HEK293 (cell line): ENCODE measurements around the gene ZFP36L1.

Experiments used
- CTCF ChIA-PET: fragments of 350-600 bp; formaldehyde crosslinking; extraction: SDS; loops from one replicate; lab custom pipeline; 2021; ENCODE audit warnings: antibody characterized with exemption; lab: Yijun Ruan, JAX
- POLR2A ChIA-PET: fragments of 300-600 bp; formaldehyde crosslinking; extraction: SDS; loops from one replicate; lab custom pipeline; 2020; ENCODE audit warnings: antibody characterized with exemption, inconsistent platforms; lab: Yijun Ruan, JAX
- H3K27ac ChIP-seq: fragments of 200-500 bp; sonication (Bioruptor generic); 2 replicates; pipeline ENCODE4 v1.5.1; 2014; ENCODE audit warnings: low read depth, low read length, control low read depth, inconsistent platforms; ENCODE audit errors: extremely low read depth
- H3K36me3 ChIP-seq, 2 experiments: fragments of 200-500 bp in 1 of 2; sonication (Bioruptor generic) in 1 of 2; 1 replicate in 1 of 2; 2 replicates in 1 of 2; pipeline ENCODE4 v1.5.1; 2014 to 2017; ENCODE audit warnings: inconsistent platforms in 2 of 2, low read length in 2 of 2; ENCODE audit not compliant: control insufficient read depth in 2 of 2, insufficient read depth in 1 of 2
- H3K4me1 ChIP-seq: fragments of 200-500 bp; sonication (Bioruptor generic); 2 replicates; pipeline ENCODE4 v1.5.1; 2014; ENCODE audit warnings: mild to moderate bottlenecking, low read length, inconsistent platforms; ENCODE audit not compliant: control insufficient read depth, insufficient read depth
- H3K4me3 ChIP-seq: 2 replicates; pipeline ENCODE4 v1.5.1; 2011; ENCODE audit warnings: low read depth, mild to moderate bottlenecking, control low read depth, low read length, moderate library complexity
- H3K9me3 ChIP-seq: fragments of 200-500 bp; sonication (Bioruptor generic); 2 replicates; pipeline ENCODE4 v1.5.1; 2014; ENCODE audit warnings: low read depth, low read length, inconsistent platforms; ENCODE audit not compliant: control insufficient read depth, insufficient read depth
- HOXC10 ChIP-seq: sonication (generic); formaldehyde crosslinking; IDR thresholded peaks from 2 replicates; pipeline ENCODE4 v1.8.1; 2023; ENCODE audit warnings: mild to moderate bottlenecking, missing genetic modification reagents
- PRDM4 ChIP-seq: fragments of 450-650 bp; formaldehyde crosslinking; IDR thresholded peaks from 2 replicates; pipeline ENCODE4 v1.5.1; 2017; ENCODE audit warnings: missing biosample characterization, missing genetic modification characterization
- ZFHX2 ChIP-seq: fragments of 450-650 bp; formaldehyde crosslinking; conservative IDR thresholded peaks from 2 replicates; pipeline ENCODE4 v1.5.1; 2016; ENCODE audit warnings: missing biosample characterization, missing genetic modification characterization
- ZFP37 ChIP-seq: fragments of 450-650 bp; formaldehyde crosslinking; IDR thresholded peaks from 2 replicates; pipeline ENCODE4 v1.5.1; 2016; ENCODE audit warnings: missing biosample characterization, missing genetic modification characterization
- ZIC2 ChIP-seq: fragments of 450-650 bp; formaldehyde crosslinking; IDR thresholded peaks from 2 replicates; pipeline ENCODE4 v1.5.1; 2016; ENCODE audit warnings: missing biosample characterization, missing genetic modification characterization
- ZNF146 ChIP-seq: fragments of 450-650 bp; formaldehyde crosslinking; IDR thresholded peaks from 2 replicates; pipeline ENCODE4 v1.5.1; 2016; ENCODE audit warnings: missing biosample characterization, missing genetic modification characterization
- ZNF174 ChIP-seq: fragments of 450-650 bp; formaldehyde crosslinking; IDR thresholded peaks from 2 replicates; pipeline ENCODE4 v1.5.0; 2017; ENCODE audit warnings: missing biosample characterization, mild to moderate bottlenecking, missing genetic modification characterization
- ZNF184 ChIP-seq: fragments of 450-650 bp; IDR thresholded peaks from 2 replicates; pipeline ENCODE4 v1.5.1; 2018; ENCODE audit warnings: missing biosample characterization, mild to moderate bottlenecking, missing genetic modification characterization
- ZNF2 ChIP-seq: fragments of 450-650 bp; formaldehyde crosslinking; IDR thresholded peaks from 2 replicates; pipeline ENCODE4 v1.5.1; 2016; ENCODE audit warnings: missing biosample characterization, missing genetic modification characterization
- ZNF211 ChIP-seq: fragments of 450-650 bp; formaldehyde crosslinking; IDR thresholded peaks from 2 replicates; pipeline ENCODE4 v1.5.1; 2016; ENCODE audit warnings: low read depth, missing biosample characterization, missing genetic modification characterization
- ZNF362 ChIP-seq: fragments of 450-650 bp; formaldehyde crosslinking; IDR thresholded peaks from 2 replicates; pipeline ENCODE4 v1.5.1; 2016; ENCODE audit warnings: missing biosample characterization, missing genetic modification characterization
- ZNF518A ChIP-seq: fragments of 450-650 bp; formaldehyde crosslinking; conservative IDR thresholded peaks from 2 replicates; pipeline ENCODE4 v1.5.1; 2016; ENCODE audit warnings: low read depth, missing biosample characterization, missing genetic modification characterization
- ZNF561 ChIP-seq: fragments of 450-650 bp; IDR thresholded peaks from 2 replicates; pipeline ENCODE4 v1.5.1; 2018; ENCODE audit warnings: missing biosample characterization, missing genetic modification characterization, borderline replicate concordance
- ZNF596 ChIP-seq: fragments of 450-650 bp; IDR thresholded peaks from 2 replicates; pipeline ENCODE4 v1.5.0; 2018; ENCODE audit warnings: missing biosample characterization, mild to moderate bottlenecking, missing genetic modification characterization, moderate library complexity
- ZNF654 ChIP-seq: fragments of 450-650 bp; formaldehyde crosslinking; IDR thresholded peaks from 2 replicates; pipeline ENCODE4 v1.5.1; 2016; ENCODE audit warnings: low read depth, missing biosample characterization, missing genetic modification characterization
- ZNF660 ChIP-seq: fragments of 450-650 bp; IDR thresholded peaks from 2 replicates; pipeline ENCODE4 v1.5.1; 2018; ENCODE audit warnings: missing biosample characterization, mild to moderate bottlenecking, missing genetic modification characterization
- ZNF677 ChIP-seq: fragments of 450-650 bp; IDR thresholded peaks from 2 replicates; pipeline ENCODE4 v1.5.0; 2018; ENCODE audit warnings: missing biosample characterization, mild to moderate bottlenecking, missing genetic modification characterization, moderate library complexity
- ZSCAN30 ChIP-seq: fragments of 450-650 bp; IDR thresholded peaks from 2 replicates; pipeline ENCODE4 v1.5.1; 2018; ENCODE audit warnings: missing biosample characterization, mild to moderate bottlenecking, missing genetic modification characterization, moderate library complexity

ZFP36L1 gene

GRCh38 chr14:68784226-68784910, 8.5 kb downstream of the ZFP36L1 start:
- Histone ChIP-seq H3K27ac (no peak overlapping the region), H3K4me3 (no peak overlapping the region)
- TF ChIP-seq ZNF184, result no peak
- TF ChIP-seq ZNF518A (tag by site-specific recombination), result no peak
- 0 out of 2 replicates have a peak, but pooled peaks have one; percentile 19 for TF ChIP-seq ZIC2 (tag by site-specific recombination)

GRCh38 chr14:68783408-68784225, 9.2 kb downstream of the ZFP36L1 start:
- Histone ChIP-seq H3K27ac (no peak overlapping the region), H3K4me3 (no peak overlapping the region), H3K4me1 (no peaks in the 10 kb centered on the region), H3K9me3 (no peaks in the 10 kb centered on the region)
- POLR2A ChIA-PET, result no interaction called here
- CTCF ChIA-PET, result no interaction called here
- TF ChIP-seq ZFHX2, result no peak
- TF ChIP-seq ZNF146 (tag by site-specific recombination), result peak; percentile 63; the same call in 1 of the 2 replicates
- TF ChIP-seq, all 188 proteins: peak for 1
- peaks cover 8% of the 10 kb centered on the region in 2 experiments; a peak in 2 of 3 replicates for H3K36me3 ChIP-seq

More at GRCh38 chr14:68784226-68784910, 8.5 kb downstream of the ZFP36L1 start:
- H3K9me3 ChIP-seq, result no peaks in the 10 kb centered on the region
- CTCF ChIA-PET, result no interaction called here
- POLR2A ChIA-PET, result no interaction called here
- H3K4me1 ChIP-seq, result peaks cover 3% of the 10 kb centered on the region; the same call in 1 of the 2 replicates
- peaks cover 14% of the 10 kb centered on the region in 2 experiments for H3K36me3 ChIP-seq

- Histone ChIP-seq H3K9me3 (no peaks in the 10 kb centered on the region), H3K36me3 (no peaks in the 10 kb centered on the region), H3K4me3 (no peak overlapping the region), H3K4me1 (no peaks in the 10 kb centered on the region)
- ChIA-PET POLR2A (no interaction called here), CTCF (no interaction called here)
- TF ChIP-seq ZNF211 (tag by site-specific recombination) (no peak), HOXC10 (CRISPR knock-in tag) (no peak), ZNF2 (no peak), ZNF561 (tag by site-specific recombination) (no peak), ZNF174 (tag by site-specific recombination) (no peak), ZNF362 (tag by site-specific recombination) (no peak), ZNF660 (tag by site-specific recombination) (no peak), ZSCAN30 (tag by site-specific recombination) (no peak), ZFP37 (tag by site-specific recombination) (no peak), PRDM4 (tag by site-specific recombination) (no peak), ZNF654 (tag by site-specific recombination) (no peak), ZNF677 (tag by site-specific recombination) (no peak), ZNF596 (tag by site-specific recombination) (no peak)
- TF ChIP-seq, all 188 proteins: peak for 0
- H3K27ac ChIP-seq, result no peak overlapping the region
Observed at GRCh38 chr14:68782091-68782981, 10.5 kb downstream of the ZFP36L1 start.
